Osteoblast (primary cell): Measurements from ENCODE around the gene ZNF750. TPM values are rescaled to one million over a fixed set of nuclear protein-coding genes. Genes with fewer than 3 reads are reported as not detected.
A peak's percentile ranks its signal among the peaks of the same experiment; 100 is the strongest.

ENCODE experiments used
- DNase-seq: peaks from one replicate; pipeline ENCODE4 v3.0.0; 2011; ENCODE audit warnings: low spot score, mixed read lengths; ENCODE audit not compliant: insufficient read length; ENCODE audit errors: missing footprints
- H2AFZ ChIP-seq: 2 replicates; pipeline ENCODE4 v1.6.0; 2011; ENCODE audit warnings: mild to moderate bottlenecking, low read length
- H3K27ac ChIP-seq: 2 replicates; pipeline ENCODE4 v1.5.1; 2011; ENCODE audit warnings: mild to moderate bottlenecking, low read depth, low read length, moderate library complexity
- H3K27me3 ChIP-seq: 2 replicates; pipeline ENCODE4 v1.6.0; 2012; ENCODE audit warnings: mild to moderate bottlenecking, control low read depth, inconsistent platforms, low read length, moderate library complexity; ENCODE audit not compliant: insufficient read depth
- H3K36me3 ChIP-seq: 2 replicates; pipeline ENCODE4 v1.5.1; 2011; ENCODE audit warnings: mild to moderate bottlenecking, low read length, control low read depth, moderate library complexity; ENCODE audit not compliant: insufficient read depth
- H3K4me1 ChIP-seq: 2 replicates; pipeline ENCODE4 v1.5.1; 2011; ENCODE audit warnings: mild to moderate bottlenecking, low read length, control low read depth, moderate library complexity; ENCODE audit not compliant: insufficient read depth
- H3K4me2 ChIP-seq: 2 replicates; pipeline ENCODE4 v1.6.0; 2011; ENCODE audit warnings: mild to moderate bottlenecking, low read length; ENCODE audit not compliant: insufficient read depth
- H3K4me3 ChIP-seq: fragments of 200-600 bp; sonication (generic); 3 replicates; pipeline ENCODE4 v1.5.1; 2012; ENCODE audit warnings: mild to moderate bottlenecking, low read length, inconsistent platforms; ENCODE audit not compliant: insufficient read depth
- H3K79me2 ChIP-seq: 2 replicates; pipeline ENCODE4 v1.6.0; 2012; ENCODE audit warnings: mild to moderate bottlenecking, low read length, control low read depth, inconsistent platforms; ENCODE audit not compliant: insufficient read depth
- H3K9me3 ChIP-seq: 2 replicates; pipeline ENCODE4 v1.5.1; 2011; ENCODE audit warnings: low read depth, low read length, control low read depth
- H4K20me1 ChIP-seq: 2 replicates; pipeline ENCODE4 v1.6.0; 2012; ENCODE audit warnings: mild to moderate bottlenecking, low read length, control low read depth; ENCODE audit not compliant: insufficient read depth
- total RNA-seq: library from RNA; depleted of rRNA; stranded (reverse); fragments of >200 nt; gene quantifications from 2 replicates; pipeline ENCODE4 v1.2.3, GENCODE V29; 2012
- TF ChIP-seq, protein P1 (sequence below): IDR thresholded peaks from 2 replicates; pipeline ENCODE4 v1.5.1; 2011; ENCODE audit warnings: mild to moderate bottlenecking, low read depth, low read length, moderate library complexity; ENCODE audit errors: extremely low read depth

Gene ZNF750
- total RNA-seq, 1 donor, result not detected

DNA sequence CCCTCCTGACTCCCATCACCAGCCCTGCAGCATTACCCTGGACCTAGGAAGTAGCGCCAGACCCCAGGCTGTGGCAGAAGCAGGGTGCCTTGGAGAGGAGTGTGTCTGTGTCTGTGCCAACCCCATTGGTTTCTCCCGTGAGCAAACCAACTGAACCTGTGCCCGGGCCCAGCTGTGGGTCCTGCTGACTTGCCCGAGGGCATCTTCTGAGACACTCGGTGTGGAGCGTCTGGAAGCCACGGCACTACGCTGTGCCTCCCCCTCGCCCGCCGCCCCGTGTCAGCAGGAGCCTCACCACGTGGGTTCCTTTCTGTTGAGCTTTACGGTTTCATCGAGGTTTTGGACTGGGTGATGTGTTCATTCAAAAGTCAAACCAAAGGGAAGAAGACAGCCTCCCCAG lies 27.8 kb downstream of the ZNF750 start:
- no peaks in the 10 kb centered on the region for H3K9me3 ChIP-seq
- no peak overlapping the region for H3K4me3 ChIP-seq
- peaks cover 6% of the 10 kb centered on the region for H3K36me3 ChIP-seq
- DNase-seq, result no peak
- H3K4me1 ChIP-seq, result no peaks in the 10 kb centered on the region
- H3K27ac ChIP-seq, result no peak overlapping the region
- TF ChIP-seq, protein P1, sequence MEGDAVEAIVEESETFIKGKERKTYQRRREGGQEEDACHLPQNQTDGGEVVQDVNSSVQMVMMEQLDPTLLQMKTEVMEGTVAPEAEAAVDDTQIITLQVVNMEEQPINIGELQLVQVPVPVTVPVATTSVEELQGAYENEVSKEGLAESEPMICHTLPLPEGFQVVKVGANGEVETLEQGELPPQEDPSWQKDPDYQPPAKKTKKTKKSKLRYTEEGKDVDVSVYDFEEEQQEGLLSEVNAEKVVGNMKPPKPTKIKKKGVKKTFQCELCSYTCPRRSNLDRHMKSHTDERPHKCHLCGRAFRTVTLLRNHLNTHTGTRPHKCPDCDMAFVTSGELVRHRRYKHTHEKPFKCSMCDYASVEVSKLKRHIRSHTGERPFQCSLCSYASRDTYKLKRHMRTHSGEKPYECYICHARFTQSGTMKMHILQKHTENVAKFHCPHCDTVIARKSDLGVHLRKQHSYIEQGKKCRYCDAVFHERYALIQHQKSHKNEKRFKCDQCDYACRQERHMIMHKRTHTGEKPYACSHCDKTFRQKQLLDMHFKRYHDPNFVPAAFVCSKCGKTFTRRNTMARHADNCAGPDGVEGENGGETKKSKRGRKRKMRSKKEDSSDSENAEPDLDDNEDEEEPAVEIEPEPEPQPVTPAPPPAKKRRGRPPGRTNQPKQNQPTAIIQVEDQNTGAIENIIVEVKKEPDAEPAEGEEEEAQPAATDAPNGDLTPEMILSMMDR, result no peak
- no peaks in the 10 kb centered on the region for H3K79me2 ChIP-seq
- no peak overlapping the region for H3K4me2 ChIP-seq
- H4K20me1 ChIP-seq, result no peaks in the 10 kb centered on the region
- H3K27me3 ChIP-seq, result no peaks in the 10 kb centered on the region
- H2AFZ ChIP-seq, result no peak overlapping the region

DNA sequence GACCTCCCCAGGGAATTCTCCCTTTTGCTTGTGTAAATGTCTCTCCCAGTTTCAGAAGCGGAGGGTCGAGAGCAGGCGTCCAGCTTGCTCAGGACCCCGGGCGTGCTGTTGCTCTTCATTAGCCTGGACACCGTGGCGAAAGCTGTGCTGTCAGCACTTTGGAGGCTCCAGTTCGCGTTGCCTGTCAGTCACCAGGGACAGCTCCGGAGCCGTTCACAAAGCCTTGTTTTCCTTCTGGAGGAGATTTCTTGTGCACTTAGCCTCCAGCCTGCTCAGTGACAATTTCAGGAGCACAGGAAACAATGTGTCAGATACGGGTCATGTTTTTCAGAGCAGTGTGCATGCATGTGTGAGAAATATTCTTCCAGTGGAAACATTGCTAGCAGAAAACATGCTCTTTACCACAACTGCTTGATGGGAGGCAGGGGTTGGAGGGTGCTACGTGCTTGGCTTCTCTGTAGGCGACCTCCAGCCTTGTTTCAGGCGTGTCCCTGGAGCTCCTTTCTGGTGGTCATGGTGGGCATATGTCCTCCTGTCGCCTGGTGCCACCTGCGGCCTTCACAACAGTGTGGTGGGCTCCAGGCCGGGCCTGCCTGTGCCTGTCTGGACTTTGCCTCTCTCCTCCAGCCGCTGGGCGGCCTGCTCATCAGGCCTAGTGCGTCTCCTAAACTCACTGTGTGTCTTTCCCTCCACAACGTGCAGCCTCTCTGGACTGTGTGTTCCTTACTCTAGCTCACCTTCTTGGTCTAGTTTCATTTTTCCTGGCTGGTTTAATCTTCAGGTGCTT lies 29.0 kb downstream of the ZNF750 start:
- Histone ChIP-seq H2AFZ (no peak overlapping the region), H4K20me1 (no peaks in the 10 kb centered on the region), H3K79me2 (no peaks in the 10 kb centered on the region), H3K4me2 (no peak overlapping the region), H3K27ac (no peak overlapping the region), H3K4me1 (no peaks in the 10 kb centered on the region), H3K36me3 (peaks cover 6% of the 10 kb centered on the region), H3K27me3 (no peaks in the 10 kb centered on the region), H3K9me3 (no peaks in the 10 kb centered on the region), H3K4me3 (no peak overlapping the region)
- DNase-seq, result peak; percentile 41
- TF ChIP-seq, protein P1, result no peak

DNA sequence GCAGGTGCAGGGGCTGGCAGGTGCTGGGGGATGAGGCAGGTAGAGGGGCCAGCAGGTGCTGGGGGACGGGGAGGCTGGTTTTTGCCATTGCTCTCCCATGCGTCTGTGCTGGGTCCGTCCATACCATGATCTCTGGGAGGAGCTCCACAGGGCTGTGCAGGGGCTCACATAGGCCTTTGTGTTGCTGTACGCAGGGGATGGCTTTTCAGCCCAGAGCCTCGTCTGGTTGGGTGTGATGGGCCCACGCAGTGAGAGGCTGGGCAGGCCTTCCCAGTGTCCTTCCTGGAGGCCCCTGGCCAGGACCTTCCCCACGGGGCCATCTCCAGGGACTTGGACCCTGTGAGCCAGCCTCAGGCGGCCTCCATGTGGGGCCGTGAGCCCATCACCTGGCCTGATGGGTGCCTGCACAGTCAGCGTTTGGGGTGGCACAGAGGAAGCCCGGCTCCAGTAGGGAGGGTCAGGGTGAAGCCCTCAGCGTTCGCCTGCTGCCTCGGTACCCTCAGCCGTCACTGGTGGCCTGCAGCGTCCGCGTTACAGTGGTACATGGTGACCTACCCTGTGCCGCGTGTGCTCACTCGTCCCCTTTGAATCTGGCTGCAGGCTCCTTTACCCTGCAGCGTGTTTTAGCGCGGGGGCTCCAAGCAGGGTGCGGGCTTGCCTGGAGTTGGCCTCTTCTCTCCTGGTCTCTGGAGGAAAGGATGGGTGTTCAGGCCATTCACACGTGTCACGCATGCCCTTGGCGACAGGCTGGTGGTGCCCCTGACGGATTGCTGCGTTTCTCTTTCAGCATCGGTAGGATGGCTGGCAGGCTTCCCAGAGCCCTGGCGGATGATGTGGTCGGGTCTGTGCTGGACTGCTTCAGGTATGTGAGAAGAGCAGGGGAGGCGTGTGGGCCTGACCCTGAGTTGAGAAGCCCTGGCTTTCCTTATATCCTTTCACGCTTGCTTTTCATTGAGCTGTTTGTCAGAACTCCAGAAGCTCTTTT lies 30.6 kb downstream of the ZNF750 start:
- peaks cover 3% of the 10 kb centered on the region for H3K36me3 ChIP-seq
- no peaks in the 10 kb centered on the region for H3K27me3 ChIP-seq
- TF ChIP-seq, protein P1, result no peak
- H3K4me1 ChIP-seq, result no peaks in the 10 kb centered on the region
- no peak overlapping the region for H3K27ac ChIP-seq
- no peak overlapping the region for H3K4me3 ChIP-seq
- H2AFZ ChIP-seq, result no peak overlapping the region
- H3K79me2 ChIP-seq, result peaks cover 6% of the 10 kb centered on the region
- peak; percentile 81 for DNase-seq
- H4K20me1 ChIP-seq, result no peaks in the 10 kb centered on the region
- no peaks in the 10 kb centered on the region for H3K9me3 ChIP-seq
- H3K4me2 ChIP-seq, result no peak overlapping the region

DNA sequence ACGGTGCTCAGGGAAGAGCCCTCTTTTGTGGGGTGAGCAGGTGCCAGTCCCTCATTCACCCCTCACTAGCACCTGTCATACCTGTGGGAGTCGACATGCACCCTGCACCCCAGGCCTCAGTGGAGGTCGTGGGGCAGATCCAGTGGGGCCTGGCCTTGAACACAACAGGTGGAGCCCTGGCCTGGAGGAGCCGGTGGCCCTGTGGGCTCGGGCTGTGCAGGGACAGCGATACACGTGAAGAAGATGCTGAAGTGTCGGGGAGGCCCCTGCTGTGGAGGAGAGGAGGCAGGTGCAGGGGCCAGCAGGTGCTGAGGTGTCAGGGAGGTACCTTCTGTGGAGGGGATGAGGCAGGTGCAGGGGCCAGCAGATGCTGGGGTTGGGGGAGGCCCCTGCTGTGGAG lies 31.8 kb downstream of the ZNF750 start:
- Histone ChIP-seq H3K4me3 (no peak overlapping the region), H3K36me3 (no peaks in the 10 kb centered on the region), H2AFZ (no peak overlapping the region), H3K9me3 (no peaks in the 10 kb centered on the region), H3K27ac (no peak overlapping the region), H3K79me2 (peaks cover 12% of the 10 kb centered on the region), H3K4me2 (no peak overlapping the region), H3K27me3 (no peaks in the 10 kb centered on the region), H3K4me1 (no peaks in the 10 kb centered on the region), H4K20me1 (no peaks in the 10 kb centered on the region)
- peak; percentile 74 for DNase-seq
- TF ChIP-seq, protein P1, result no peak
